PFSK-1 (cell line): ENCODE measurements around the gene NCOA1.

Experiments used
- FOXP2 ChIP-seq: optimal IDR thresholded peaks from 2 replicates; pipeline ENCODE3; 2011; ENCODE audit warnings: borderline replicate concordance, control low read depth, inconsistent platforms; ENCODE audit not compliant: insufficient read depth; ENCODE audit errors: extremely low read length, extremely low read depth
- POLR2AphosphoS5 ChIP-seq: IDR thresholded peaks from 2 replicates; pipeline ENCODE4 v1.6.1; 2012; ENCODE audit warnings: low read depth, mild to moderate bottlenecking, control low read depth, low read length, moderate library complexity
- SIN3A ChIP-seq: IDR thresholded peaks from 2 replicates; pipeline ENCODE4 v1.6.1; 2012; ENCODE audit warnings: mild to moderate bottlenecking, low read length, moderate library complexity, borderline replicate concordance; ENCODE audit not compliant: insufficient read depth
- TAF1 ChIP-seq: IDR thresholded peaks from 2 replicates; pipeline ENCODE4 v1.6.1; 2012; ENCODE audit warnings: low read length, control low read depth, borderline replicate concordance; ENCODE audit not compliant: insufficient read depth
- TF ChIP-seq, protein P1 (sequence below), 2 experiments: IDR thresholded peaks; 2 replicates each; pipeline versions ENCODE4 v1.6.1 to v1.8.0; 2011 to 2012; ENCODE audit warnings: low read depth in 2 of 2, low read length in 2 of 2, control low read depth in 1 of 2, inconsistent platforms in 1 of 2, mild to moderate bottlenecking in 1 of 2, moderate library complexity in 1 of 2; ENCODE audit not compliant: insufficient read depth in 1 of 2

The NCOA1 gene

GRCh38 chr2:24682304-24682703, 191.2 kb downstream of the NCOA1 start:
- TF ChIP-seq TAF1 (no peak), SIN3A (no peak)
- TF ChIP-seq, protein P1, sequence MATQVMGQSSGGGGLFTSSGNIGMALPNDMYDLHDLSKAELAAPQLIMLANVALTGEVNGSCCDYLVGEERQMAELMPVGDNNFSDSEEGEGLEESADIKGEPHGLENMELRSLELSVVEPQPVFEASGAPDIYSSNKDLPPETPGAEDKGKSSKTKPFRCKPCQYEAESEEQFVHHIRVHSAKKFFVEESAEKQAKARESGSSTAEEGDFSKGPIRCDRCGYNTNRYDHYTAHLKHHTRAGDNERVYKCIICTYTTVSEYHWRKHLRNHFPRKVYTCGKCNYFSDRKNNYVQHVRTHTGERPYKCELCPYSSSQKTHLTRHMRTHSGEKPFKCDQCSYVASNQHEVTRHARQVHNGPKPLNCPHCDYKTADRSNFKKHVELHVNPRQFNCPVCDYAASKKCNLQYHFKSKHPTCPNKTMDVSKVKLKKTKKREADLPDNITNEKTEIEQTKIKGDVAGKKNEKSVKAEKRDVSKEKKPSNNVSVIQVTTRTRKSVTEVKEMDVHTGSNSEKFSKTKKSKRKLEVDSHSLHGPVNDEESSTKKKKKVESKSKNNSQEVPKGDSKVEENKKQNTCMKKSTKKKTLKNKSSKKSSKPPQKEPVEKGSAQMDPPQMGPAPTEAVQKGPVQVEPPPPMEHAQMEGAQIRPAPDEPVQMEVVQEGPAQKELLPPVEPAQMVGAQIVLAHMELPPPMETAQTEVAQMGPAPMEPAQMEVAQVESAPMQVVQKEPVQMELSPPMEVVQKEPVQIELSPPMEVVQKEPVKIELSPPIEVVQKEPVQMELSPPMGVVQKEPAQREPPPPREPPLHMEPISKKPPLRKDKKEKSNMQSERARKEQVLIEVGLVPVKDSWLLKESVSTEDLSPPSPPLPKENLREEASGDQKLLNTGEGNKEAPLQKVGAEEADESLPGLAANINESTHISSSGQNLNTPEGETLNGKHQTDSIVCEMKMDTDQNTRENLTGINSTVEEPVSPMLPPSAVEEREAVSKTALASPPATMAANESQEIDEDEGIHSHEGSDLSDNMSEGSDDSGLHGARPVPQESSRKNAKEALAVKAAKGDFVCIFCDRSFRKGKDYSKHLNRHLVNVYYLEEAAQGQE (IDR thresholded peaks at IDR 0.05; ENCODE audit: insufficient read depth in 1 of 2, low read depth in 2 of 2, low read length in 2 of 2) = no peak

- no peak for TF ChIP-seq TAF1
- TF ChIP-seq, protein P1 (IDR thresholded peaks at IDR 0.05; ENCODE audit: insufficient read depth in 1 of 2, low read depth in 2 of 2, low read length in 2 of 2) = no peak
- TF ChIP-seq SIN3A = no peak
- no peak for TF ChIP-seq POLR2AphosphoS5
- TF ChIP-seq FOXP2 = no peak
These were observed 192.4 kb downstream of the NCOA1 start for GRCh38 chr2:24683408-24683807.

DNA sequence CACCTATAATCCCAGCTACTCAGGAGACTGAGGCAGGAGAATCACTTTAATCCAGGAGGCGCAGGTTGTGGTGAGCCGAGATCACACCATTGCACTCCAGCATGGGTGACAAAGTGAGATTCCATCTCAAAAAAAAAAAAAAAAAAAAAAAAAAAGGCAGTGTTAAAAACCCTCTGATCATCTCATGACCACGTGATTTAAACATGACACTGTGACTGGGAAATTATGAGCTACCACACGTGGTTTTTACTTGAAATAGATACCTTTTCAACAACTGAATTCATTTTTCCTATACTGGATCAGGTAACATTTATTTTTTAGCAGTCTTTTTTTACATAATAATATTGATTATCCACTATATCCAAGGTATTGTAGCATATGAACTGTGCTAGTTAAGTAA, 199.5 kb downstream of the NCOA1 start:
- TF ChIP-seq POLR2AphosphoS5 = no peak
- no peak for TF ChIP-seq FOXP2
- TF ChIP-seq TAF1 = no peak

DNA sequence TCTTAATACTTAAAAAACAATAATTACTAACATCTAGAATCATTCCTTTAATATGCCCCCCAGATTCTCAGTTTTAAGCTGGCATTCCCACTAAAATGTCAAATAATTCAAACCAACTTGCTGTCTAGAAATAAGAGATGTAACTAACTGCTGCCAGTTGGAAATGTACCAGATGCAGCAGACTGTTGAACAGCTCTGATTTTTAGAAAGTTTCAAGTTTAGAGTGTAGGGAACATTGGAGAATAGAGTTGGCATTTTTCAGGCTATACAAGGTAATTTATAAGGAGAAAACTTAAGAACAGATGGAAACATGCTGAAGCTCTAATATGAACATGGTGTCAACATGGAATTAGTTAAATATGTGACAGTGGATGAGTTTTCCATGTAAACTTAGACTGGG, 200.8 kb downstream of the NCOA1 start:
- TF ChIP-seq, protein P1 (IDR thresholded peaks at IDR 0.05; ENCODE audit: insufficient read depth in 1 of 2, low read depth in 2 of 2, low read length in 2 of 2) = no peak
- no peak for TF ChIP-seq TAF1

- TF ChIP-seq SIN3A (no peak), POLR2AphosphoS5 (no peak), TAF1 (no peak), FOXP2 (no peak)
- TF ChIP-seq, protein P1 (IDR thresholded peaks at IDR 0.05; ENCODE audit: insufficient read depth in 1 of 2, low read depth in 2 of 2, low read length in 2 of 2) = no peak
These were observed 206.7 kb downstream of the NCOA1 start for GRCh38 chr2:24697792-24698191.

DNA sequence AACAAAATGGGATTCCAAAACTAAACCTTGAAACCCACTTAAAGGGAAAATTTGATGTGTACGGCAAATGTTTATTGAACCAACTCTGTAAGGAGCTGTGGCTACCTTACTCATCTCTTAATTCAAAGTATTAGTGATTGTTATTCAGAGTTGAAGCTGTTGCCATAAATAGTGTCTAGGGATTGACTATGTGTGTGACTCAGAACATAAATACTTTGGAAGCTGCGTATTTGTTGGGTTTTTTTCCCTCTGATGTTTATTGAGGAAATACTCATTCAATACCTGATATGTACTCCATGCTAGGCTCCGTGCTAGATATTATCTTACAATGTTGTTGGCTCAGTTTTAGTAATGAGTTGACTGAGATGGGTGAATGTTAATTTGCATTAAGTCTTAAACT, 211.7 kb downstream of the NCOA1 start:
- TF ChIP-seq POLR2AphosphoS5 (no peak), TAF1 (no peak), FOXP2 (no peak), SIN3A (no peak)
- TF ChIP-seq, protein P1 (IDR thresholded peaks at IDR 0.05; ENCODE audit: insufficient read depth in 1 of 2, low read depth in 2 of 2, low read length in 2 of 2) = no peak
